ENCODE results near the gene KCNK17.

GRCh38 chr6:39347906-39348585, 33.8 kb upstream of the KCNK17 start:
- no peak for TF ChIP-seq POLR2A (IDR thresholded peaks at IDR 0.05)
- peak; percentile 75 to 80 (median 78) for TF ChIP-seq CTCF (IDR thresholded peaks at IDR 0.05)
- TF ChIP-seq POLR2AphosphoS5 (IDR thresholded peaks at IDR 0.05): no peak
